Liver (tissue), 9 donors: ENCODE measurements around the gene DAPK2. TPM values are rescaled to one million over a fixed set of nuclear protein-coding genes. Genes with fewer than 3 reads are reported as not detected.

Experiments used
- DNase-seq: peaks from one replicate; pipeline ENCODE4 v3.0.0-alpha.2; 2017; ENCODE audit warnings: low spot score
- H3K27ac ChIP-seq, 2 donors: one replicate each; pipeline ENCODE4 v1.7.0; 2013; ENCODE audit warnings: inconsistent platforms in 2 of 2, low read length in 2 of 2, control low read depth in 1 of 2, low read depth in 1 of 2, mild to moderate bottlenecking in 1 of 2
- H3K27me3 ChIP-seq, 4 donors: one replicate each; pipeline versions ENCODE4 v1.6.1 to v1.7.0; 2013; ENCODE audit warnings: low read length in 3 of 4, inconsistent platforms in 1 of 4, mild to moderate bottlenecking in 1 of 4, moderate library complexity in 1 of 4; ENCODE audit not compliant: control insufficient read depth in 4 of 4, insufficient read depth in 4 of 4
- H3K36me3 ChIP-seq, 4 donors: one replicate each; pipeline versions ENCODE4 v1.6.1 to v1.7.0; 2013; ENCODE audit warnings: low read length in 3 of 4, mild to moderate bottlenecking in 3 of 4, low read depth in 1 of 4, moderate library complexity in 1 of 4; ENCODE audit not compliant: control insufficient read depth in 4 of 4, insufficient read depth in 3 of 4
- H3K4me1 ChIP-seq, 4 donors: one replicate each; pipeline versions ENCODE4 v1.6.1 to v1.7.0; 2013; ENCODE audit warnings: low read length in 3 of 4, mild to moderate bottlenecking in 3 of 4, moderate library complexity in 1 of 4; ENCODE audit not compliant: control insufficient read depth in 4 of 4, insufficient read depth in 4 of 4
- H3K4me3 ChIP-seq, 3 donors: one replicate each; pipeline versions ENCODE4 v1.6.1 to v1.7.0; 2013; ENCODE audit warnings: low read length in 3 of 3, control low read depth in 1 of 3, low read depth in 1 of 3, mild to moderate bottlenecking in 1 of 3
- H3K9ac ChIP-seq, 2 donors: one replicate each; pipeline ENCODE4 v1.7.0; 2013; ENCODE audit warnings: low read length in 2 of 2, mild to moderate bottlenecking in 2 of 2, moderate library complexity in 2 of 2, control low read depth in 1 of 2, low read depth in 1 of 2
- H3K9me3 ChIP-seq, 4 donors: one replicate each; pipeline versions ENCODE4 v1.6.1 to v1.7.0; 2013; ENCODE audit warnings: low read length in 3 of 4; ENCODE audit not compliant: control insufficient read depth in 4 of 4
- ATF3 ChIP-seq: IDR thresholded peaks from 2 replicates; pipeline ENCODE4 v1.6.1; 2016; ENCODE audit warnings: antibody characterized with exemption
- CTCF ChIP-seq: fragments of 150-350 bp; IDR thresholded peaks from 2 replicates; pipeline ENCODE4 v1.5.1; 2017; ENCODE audit warnings: improper control_type of control experiment, low read depth, low read length; ENCODE audit not compliant: missing input control
- EGR1 ChIP-seq, 2 donors: IDR thresholded peaks; 2 replicates each; pipeline ENCODE4 v1.6.1; 2016 to 2018; ENCODE audit warnings: antibody characterized with exemption in 2 of 2, low read depth in 2 of 2
- FOXA1 ChIP-seq: IDR thresholded peaks from 2 replicates; pipeline ENCODE4 v1.6.1; 2016; ENCODE audit warnings: antibody characterized with exemption
- FOXA2 ChIP-seq: IDR thresholded peaks from 2 replicates; pipeline ENCODE4 v1.6.1; 2016; ENCODE audit warnings: antibody characterized with exemption
- HNF4A ChIP-seq, 2 donors: conservative IDR thresholded peaks; 2 replicates each; pipeline ENCODE4 v1.6.1; 2016; ENCODE audit warnings: antibody characterized with exemption in 2 of 2, mild to moderate bottlenecking in 2 of 2
- HNF4G ChIP-seq: IDR thresholded peaks from 2 replicates; pipeline ENCODE4 v1.6.1; 2016; ENCODE audit warnings: antibody characterized with exemption
- JUND ChIP-seq, 2 donors: IDR thresholded peaks; 2 replicates each; pipeline ENCODE4 v1.6.1; 2016; ENCODE audit warnings: antibody characterized with exemption in 2 of 2
- MAX ChIP-seq: IDR thresholded peaks from 2 replicates; pipeline ENCODE4 v1.6.1; 2016; ENCODE audit warnings: antibody characterized with exemption
- NR2F2 ChIP-seq: IDR thresholded peaks from 2 replicates; pipeline ENCODE4 v1.6.1; 2016; ENCODE audit warnings: antibody characterized with exemption
- RAD21 ChIP-seq, 2 donors: IDR thresholded peaks; 2 replicates each; pipeline ENCODE4 v1.6.1; 2016; ENCODE audit warnings: antibody characterized with exemption in 2 of 2, mild to moderate bottlenecking in 2 of 2
- REST ChIP-seq: IDR thresholded peaks from 2 replicates; pipeline ENCODE4 v1.6.1; 2016; ENCODE audit warnings: antibody characterized with exemption, mild to moderate bottlenecking
- RXRA ChIP-seq, 2 donors: IDR thresholded peaks; 2 replicates each; pipeline ENCODE4 v1.6.1; 2017 to 2018; ENCODE audit warnings: antibody characterized with exemption in 2 of 2, mild to moderate bottlenecking in 1 of 2
- SP1 ChIP-seq: IDR thresholded peaks from 2 replicates; pipeline ENCODE4 v1.6.1; 2018; ENCODE audit warnings: antibody characterized with exemption, mild to moderate bottlenecking
- TAF1 ChIP-seq: conservative IDR thresholded peaks from 2 replicates; pipeline ENCODE4 v1.6.1; 2016; ENCODE audit warnings: antibody characterized with exemption, mild to moderate bottlenecking
- ZBTB33 ChIP-seq: IDR thresholded peaks from 2 replicates; pipeline ENCODE4 v1.6.1; 2016; ENCODE audit warnings: antibody characterized with exemption
- WGBS: extraction: QIAGEN DNeasy Blood & Tissue Kit; methylation state at CpG from one replicate; pipeline ENCODE4 v1.1.7; 2013; 5-methylcytosine and 5-hydroxymethylcytosine counted together
- polyA plus RNA-seq, 2 donors: library from polyadenylated mRNA; stranded (reverse) in 1 of 2; unstranded in 1 of 2; fragments of 200-250 nt in 1 of 2; fragments of >200 nt in 1 of 2; fragmentation: Nextera tagmentation in 1 of 2; extraction: Ambion mirVana in 1 of 2; gene quantifications; one replicate each; pipeline versions ENCODE4 v1.2.1 to v1.2.3, GENCODE V29; 2013 to 2015
- total RNA-seq, 2 donors: library from RNA; depleted of rRNA; stranded (reverse); fragments of >200 nt; gene quantifications; one replicate each; pipeline ENCODE4 v1.2.3, GENCODE V29; 2014
- donor health status: healthy.
- donor health status: healthy.
- donor health status: healthy.
- donor health status: healthy.
- donor health status: healthy.

DAPK2 gene
- total RNA-seq (1 to 10 TPM; 1.1 to 3.6 TPM), polyA plus RNA-seq (1 to 10 TPM; 1.0 to 1.1 TPM)

- Histone ChIP-seq H3K27me3 (no peaks in the 10 kb centered on the region), H3K36me3 (no peaks in the 10 kb centered on the region), H3K9me3 (no peaks in the 10 kb centered on the region), H3K4me1 (peaks cover 8 to 21% (median 14%) of the 10 kb centered on the region in 4 donors), H3K4me3 (peak within 1 kb of the TSS; percentile 19 to 68 (median 45)), H3K27ac (no peak within 1 kb of the TSS), H3K9ac (peak within 1 kb of the TSS in 1 of 2 donors; percentile 33)
- WGBS: 9% methylated on average over 50 of the region's 50 CpGs
- DNase-seq: peak; percentile 70
- peak; percentile 65 to 72 for TF ChIP-seq RAD21 (IDR thresholded peaks at IDR 0.05)
- no peak for TF ChIP-seq JUND (IDR thresholded peaks at IDR 0.05)
- no peak for TF ChIP-seq FOXA1
- peak; percentile 77 for TF ChIP-seq CTCF
- no peak for TF ChIP-seq ATF3
Measured at GRCh38 chr15:64046421-64047153, at the start of gene DAPK2. Gene DAPK2, minus strand, starts transcription at chr15:64046485. Its CDS starts 6,224 bp downstream, at chr15:64040261.

GRCh38 chr15:64095431-64095794 lies 49.1 kb upstream of the DAPK2 start:
- no peaks in the 10 kb centered on the region for H3K27me3 ChIP-seq
- no peak for DNase-seq
- TF ChIP-seq MAX: no peak
- no peak for TF ChIP-seq TAF1
- TF ChIP-seq FOXA1: no peak
- TF ChIP-seq HNF4G: no peak
- no peak for TF ChIP-seq RXRA (IDR thresholded peaks at IDR 0.05)
- TF ChIP-seq RAD21 (IDR thresholded peaks at IDR 0.05): no peak
- no peak for TF ChIP-seq ATF3
- no peak for TF ChIP-seq HNF4A (conservative IDR thresholded peaks at IDR 0.05)
- TF ChIP-seq ZBTB33: no peak
- no peak for TF ChIP-seq FOXA2
- TF ChIP-seq JUND (IDR thresholded peaks at IDR 0.05): no peak
- no peak for TF ChIP-seq NR2F2
- TF ChIP-seq EGR1 (IDR thresholded peaks at IDR 0.05; ENCODE audit: low read depth in 2 of 2): no peak
- TF ChIP-seq REST: no peak
- no peak for TF ChIP-seq SP1
- TF ChIP-seq CTCF: no peak
- H3K4me1 ChIP-seq: peaks cover 9 to 75% (median 63%) of the 10 kb centered on the region in 4 donors
- peak overlapping the region; percentile 44 to 87 for H3K27ac ChIP-seq
- no peak overlapping the region for H3K9ac ChIP-seq
- peak overlapping the region in 1 of 3 donors; percentile 74 for H3K4me3 ChIP-seq
- H3K36me3 ChIP-seq: no peaks in the 10 kb centered on the region
- no peaks in the 10 kb centered on the region for H3K9me3 ChIP-seq
- WGBS: 38% methylated on average over 4 of the region's 4 CpGs
